Osteoblast (primary cell): ENCODE results near the gene ABCB8. TPM values are rescaled to one million over a fixed set of nuclear protein-coding genes. Genes with fewer than 3 reads are reported as not detected.

Source experiments
- DNase-seq: peaks from one replicate; pipeline ENCODE4 v3.0.0; 2011; ENCODE audit warnings: low spot score, mixed read lengths; ENCODE audit not compliant: insufficient read length; ENCODE audit errors: missing footprints
- H2AFZ ChIP-seq: 2 replicates; pipeline ENCODE4 v1.6.0; 2011; ENCODE audit warnings: mild to moderate bottlenecking, low read length
- H3K27ac ChIP-seq: 2 replicates; pipeline ENCODE4 v1.5.1; 2011; ENCODE audit warnings: mild to moderate bottlenecking, low read depth, low read length, moderate library complexity
- H3K27me3 ChIP-seq: 2 replicates; pipeline ENCODE4 v1.6.0; 2012; ENCODE audit warnings: mild to moderate bottlenecking, control low read depth, inconsistent platforms, low read length, moderate library complexity; ENCODE audit not compliant: insufficient read depth
- H3K36me3 ChIP-seq: 2 replicates; pipeline ENCODE4 v1.5.1; 2011; ENCODE audit warnings: mild to moderate bottlenecking, low read length, control low read depth, moderate library complexity; ENCODE audit not compliant: insufficient read depth
- H3K4me1 ChIP-seq: 2 replicates; pipeline ENCODE4 v1.5.1; 2011; ENCODE audit warnings: mild to moderate bottlenecking, low read length, control low read depth, moderate library complexity; ENCODE audit not compliant: insufficient read depth
- H3K4me2 ChIP-seq: 2 replicates; pipeline ENCODE4 v1.6.0; 2011; ENCODE audit warnings: mild to moderate bottlenecking, low read length; ENCODE audit not compliant: insufficient read depth
- H3K4me3 ChIP-seq: fragments of 200-600 bp; sonication (generic); 3 replicates; pipeline ENCODE4 v1.5.1; 2012; ENCODE audit warnings: mild to moderate bottlenecking, low read length, inconsistent platforms; ENCODE audit not compliant: insufficient read depth
- H3K79me2 ChIP-seq: 2 replicates; pipeline ENCODE4 v1.6.0; 2012; ENCODE audit warnings: mild to moderate bottlenecking, low read length, control low read depth, inconsistent platforms; ENCODE audit not compliant: insufficient read depth
- H3K9me3 ChIP-seq: 2 replicates; pipeline ENCODE4 v1.5.1; 2011; ENCODE audit warnings: low read depth, low read length, control low read depth
- H4K20me1 ChIP-seq: 2 replicates; pipeline ENCODE4 v1.6.0; 2012; ENCODE audit warnings: mild to moderate bottlenecking, low read length, control low read depth; ENCODE audit not compliant: insufficient read depth
- total RNA-seq: library from RNA; depleted of rRNA; stranded (reverse); fragments of >200 nt; gene quantifications from 2 replicates; pipeline ENCODE4 v1.2.3, GENCODE V29; 2012
- TF ChIP-seq, protein P1 (sequence below): IDR thresholded peaks from 2 replicates; pipeline ENCODE4 v1.5.1; 2011; ENCODE audit warnings: mild to moderate bottlenecking, low read depth, low read length, moderate library complexity; ENCODE audit errors: extremely low read depth

ABCB8 gene
- total RNA-seq, 1 donor: 32.6 TPM

DNA sequence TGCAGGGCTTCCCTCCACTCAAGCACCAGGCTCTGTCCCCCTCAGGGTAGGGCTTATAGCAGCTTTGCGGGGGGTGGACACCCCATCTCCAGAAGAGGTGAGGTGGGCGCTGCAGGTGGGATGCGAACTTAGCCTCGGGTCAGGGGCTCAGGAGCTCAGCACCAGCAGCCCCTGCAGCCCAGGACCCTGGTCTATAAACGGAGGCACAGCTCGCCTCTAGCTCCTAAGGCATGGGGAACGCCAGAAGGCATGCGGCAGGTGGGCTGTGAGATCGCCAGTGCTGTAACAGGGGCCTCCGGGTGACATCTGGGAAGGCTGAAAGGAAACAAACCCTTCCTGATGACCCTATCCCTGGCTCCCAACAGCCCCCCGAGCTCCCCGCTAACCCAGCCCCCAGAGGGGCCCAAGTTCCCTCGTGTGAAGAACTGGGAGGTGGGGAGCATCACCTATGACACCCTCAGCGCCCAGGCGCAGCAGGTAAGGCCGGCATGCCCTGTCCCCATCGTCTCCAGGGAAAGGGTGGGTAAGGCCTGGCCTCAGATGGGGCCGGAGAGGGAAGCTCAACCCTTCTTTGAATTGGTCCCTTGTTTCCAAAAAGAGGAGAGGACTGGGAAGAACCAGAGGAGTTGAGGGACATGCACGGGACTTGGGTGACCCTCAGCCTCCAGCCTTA lies 33.3 kb upstream of the ABCB8 start:
- TF ChIP-seq, protein P1, sequence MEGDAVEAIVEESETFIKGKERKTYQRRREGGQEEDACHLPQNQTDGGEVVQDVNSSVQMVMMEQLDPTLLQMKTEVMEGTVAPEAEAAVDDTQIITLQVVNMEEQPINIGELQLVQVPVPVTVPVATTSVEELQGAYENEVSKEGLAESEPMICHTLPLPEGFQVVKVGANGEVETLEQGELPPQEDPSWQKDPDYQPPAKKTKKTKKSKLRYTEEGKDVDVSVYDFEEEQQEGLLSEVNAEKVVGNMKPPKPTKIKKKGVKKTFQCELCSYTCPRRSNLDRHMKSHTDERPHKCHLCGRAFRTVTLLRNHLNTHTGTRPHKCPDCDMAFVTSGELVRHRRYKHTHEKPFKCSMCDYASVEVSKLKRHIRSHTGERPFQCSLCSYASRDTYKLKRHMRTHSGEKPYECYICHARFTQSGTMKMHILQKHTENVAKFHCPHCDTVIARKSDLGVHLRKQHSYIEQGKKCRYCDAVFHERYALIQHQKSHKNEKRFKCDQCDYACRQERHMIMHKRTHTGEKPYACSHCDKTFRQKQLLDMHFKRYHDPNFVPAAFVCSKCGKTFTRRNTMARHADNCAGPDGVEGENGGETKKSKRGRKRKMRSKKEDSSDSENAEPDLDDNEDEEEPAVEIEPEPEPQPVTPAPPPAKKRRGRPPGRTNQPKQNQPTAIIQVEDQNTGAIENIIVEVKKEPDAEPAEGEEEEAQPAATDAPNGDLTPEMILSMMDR: no peak

DNA sequence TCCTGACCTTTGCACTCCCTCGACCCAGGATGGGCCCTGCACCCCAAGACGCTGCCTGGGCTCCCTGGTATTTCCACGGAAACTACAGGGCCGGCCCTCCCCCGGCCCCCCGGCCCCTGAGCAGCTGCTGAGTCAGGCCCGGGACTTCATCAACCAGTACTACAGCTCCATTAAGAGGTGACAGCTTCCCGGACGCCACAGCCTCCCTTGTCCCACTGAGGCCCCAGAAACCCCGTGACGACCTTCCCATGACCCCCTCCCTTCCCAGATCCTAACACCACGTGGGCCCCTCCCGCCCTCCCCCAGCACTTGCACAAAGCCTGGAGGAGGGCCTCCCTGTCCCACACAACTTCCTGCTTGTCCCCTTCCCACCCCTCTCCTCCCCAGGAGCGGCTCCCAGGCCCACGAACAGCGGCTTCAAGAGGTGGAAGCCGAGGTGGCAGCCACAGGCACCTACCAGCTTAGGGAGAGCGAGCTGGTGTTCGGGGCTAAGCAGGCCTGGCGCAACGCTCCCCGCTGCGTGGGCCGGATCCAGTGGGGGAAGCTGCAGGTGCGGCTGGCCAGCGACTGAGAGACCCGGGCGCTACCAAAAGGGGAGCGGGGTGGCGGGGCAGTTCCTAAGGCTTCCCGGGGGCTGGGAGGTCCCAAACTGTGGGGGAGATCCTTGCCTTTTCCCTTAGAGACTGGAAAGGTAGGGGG lies 31.7 kb upstream of the ABCB8 start:
- Histone ChIP-seq H3K4me3 (no peak overlapping the region), H3K27ac (no peak overlapping the region), H3K4me2 (no peak overlapping the region), H3K9me3 (no peaks in the 10 kb centered on the region), H2AFZ (no peak overlapping the region), H3K79me2 (no peaks in the 10 kb centered on the region), H3K27me3 (no peaks in the 10 kb centered on the region), H3K36me3 (no peaks in the 10 kb centered on the region), H4K20me1 (no peaks in the 10 kb centered on the region), H3K4me1 (no peaks in the 10 kb centered on the region)
- DNase-seq: peak; percentile 70
- TF ChIP-seq, protein P1: no peak

More for the DNA sequence above, 33.3 kb upstream of the ABCB8 start:
- H3K4me2 ChIP-seq: no peak overlapping the region
- H3K27ac ChIP-seq: no peak overlapping the region
- no peak overlapping the region for H2AFZ ChIP-seq
- no peaks in the 10 kb centered on the region for H3K9me3 ChIP-seq
- H3K79me2 ChIP-seq: no peaks in the 10 kb centered on the region
- no peaks in the 10 kb centered on the region for H4K20me1 ChIP-seq
- H3K27me3 ChIP-seq: no peaks in the 10 kb centered on the region
- H3K4me1 ChIP-seq: no peaks in the 10 kb centered on the region
- no peak for DNase-seq
- H3K36me3 ChIP-seq: no peaks in the 10 kb centered on the region
- H3K4me3 ChIP-seq: no peak overlapping the region

DNA sequence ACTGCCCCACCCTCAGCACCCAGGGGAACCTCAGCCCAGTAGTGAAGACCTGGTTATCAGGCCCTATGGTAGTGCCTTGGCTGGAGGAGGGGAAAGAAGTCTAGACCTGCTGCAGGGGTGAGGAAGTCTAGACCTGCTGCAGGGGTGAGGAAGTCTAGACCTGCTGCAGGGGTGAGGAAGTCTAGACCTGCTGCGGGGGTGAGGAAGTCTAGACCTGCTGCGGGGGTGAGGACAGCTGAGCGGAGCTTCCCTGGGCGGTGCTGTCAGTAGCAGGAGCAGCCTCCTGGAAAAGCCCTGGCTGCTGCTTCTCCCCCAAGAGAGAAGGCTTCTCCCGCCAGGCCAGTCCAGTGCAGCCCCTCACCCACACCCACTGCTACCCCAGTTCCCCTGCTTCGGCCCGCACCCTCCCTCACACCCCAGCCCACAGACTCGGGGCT lies 31.2 kb upstream of the ABCB8 start:
- Histone ChIP-seq H3K4me3 (no peak overlapping the region), H3K4me2 (no peak overlapping the region), H2AFZ (no peak overlapping the region), H4K20me1 (no peaks in the 10 kb centered on the region), H3K27me3 (no peaks in the 10 kb centered on the region), H3K36me3 (no peaks in the 10 kb centered on the region), H3K4me1 (no peaks in the 10 kb centered on the region), H3K27ac (no peak overlapping the region), H3K79me2 (no peaks in the 10 kb centered on the region), H3K9me3 (no peaks in the 10 kb centered on the region)
- TF ChIP-seq, protein P1: no peak
- no peak for DNase-seq

DNA sequence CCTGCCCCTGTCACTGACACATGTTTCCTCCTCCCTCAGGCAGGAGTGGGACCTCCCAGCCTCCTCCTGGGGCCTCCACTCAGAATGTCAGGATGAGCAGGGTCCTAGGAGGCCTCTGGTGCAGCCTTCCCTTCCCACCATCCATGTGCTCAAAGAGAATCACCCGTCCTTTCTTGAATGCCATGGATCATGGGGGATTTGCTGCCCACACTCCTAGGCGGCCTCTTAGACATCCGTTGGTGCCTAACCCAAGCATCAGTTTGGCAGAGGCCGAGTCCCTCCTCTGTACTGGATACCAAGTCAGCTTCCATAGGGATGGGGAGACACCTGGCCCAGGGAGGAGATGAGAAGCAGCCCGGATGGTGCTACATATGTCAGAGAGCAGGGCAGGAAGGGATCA lies 30.4 kb upstream of the ABCB8 start:
- no peaks in the 10 kb centered on the region for H3K4me1 ChIP-seq
- H3K79me2 ChIP-seq: no peaks in the 10 kb centered on the region
- H2AFZ ChIP-seq: no peak overlapping the region

More for the DNA sequence above, 30.4 kb upstream of the ABCB8 start:
- Histone ChIP-seq H4K20me1 (no peaks in the 10 kb centered on the region), H3K9me3 (no peaks in the 10 kb centered on the region), H3K36me3 (no peaks in the 10 kb centered on the region), H3K27ac (no peak overlapping the region), H3K27me3 (no peaks in the 10 kb centered on the region), H3K4me3 (no peak overlapping the region), H3K4me2 (no peak overlapping the region)
- DNase-seq: peak; percentile 61
- TF ChIP-seq, protein P1: no peak
